Lung (tissue), 12 donors: ENCODE results near the gene STXBP4. TPM values are rescaled to one million over a fixed set of nuclear protein-coding genes. Genes with fewer than 3 reads are reported as not detected.

Experiments used
- ATAC-seq: fragments of 200-7000 bp; cut with Tn5 transposase; one replicate; pipeline ENCODE4 v1.9.1; 2020; ENCODE audit warnings: moderate number of reproducible peaks; ENCODE audit not compliant: insufficient read depth, low FRiP score
- DNase-seq, 3 donors: peaks; one replicate each; pipeline ENCODE4 v3.0.0-alpha.2; 2013 to 2017
- H3K27ac ChIP-seq, 2 donors: one replicate each; pipeline ENCODE4 v1.5.1; 2013; ENCODE audit warnings: mild to moderate bottlenecking in 2 of 2, moderate library complexity in 2 of 2, control low read depth in 1 of 2, inconsistent platforms in 1 of 2, low read depth in 1 of 2, low read length in 1 of 2
- H3K27me3 ChIP-seq, 3 donors: one replicate each; pipeline ENCODE4 v1.5.1; 2013; ENCODE audit warnings: low read length in 2 of 3; ENCODE audit not compliant: control insufficient read depth in 3 of 3, insufficient read depth in 3 of 3
- H3K36me3 ChIP-seq, 4 donors: one replicate each; pipeline ENCODE4 v1.5.1; 2013; ENCODE audit warnings: low read length in 4 of 4, mild to moderate bottlenecking in 1 of 4, moderate library complexity in 1 of 4; ENCODE audit not compliant: control insufficient read depth in 4 of 4, insufficient read depth in 4 of 4
- H3K4me1 ChIP-seq, 5 donors: one replicate each; pipeline ENCODE4 v1.5.1; 2013; ENCODE audit warnings: low read length in 5 of 5, mild to moderate bottlenecking in 2 of 5, moderate library complexity in 1 of 5; ENCODE audit not compliant: control insufficient read depth in 5 of 5, insufficient read depth in 5 of 5
- H3K4me3 ChIP-seq: one replicate; pipeline ENCODE4 v1.5.1; 2013; ENCODE audit warnings: mild to moderate bottlenecking, control low read depth, moderate library complexity
- H3K9ac ChIP-seq, 2 donors: one replicate each; pipeline ENCODE4 v1.5.1; 2013; ENCODE audit warnings: low read length in 2 of 2, control low read depth in 1 of 2; ENCODE audit not compliant: insufficient read depth in 1 of 2
- H3K9me3 ChIP-seq, 4 donors: one replicate each; pipeline ENCODE4 v1.5.1; 2013; ENCODE audit warnings: low read length in 3 of 4, mild to moderate bottlenecking in 1 of 4, moderate library complexity in 1 of 4; ENCODE audit not compliant: control insufficient read depth in 4 of 4, insufficient read depth in 3 of 4
- CTCF ChIP-seq: IDR thresholded peaks from 2 replicates; pipeline ENCODE4 v1.5.1; 2012; ENCODE audit warnings: mild to moderate bottlenecking; ENCODE audit errors: control extremely low read depth, extremely low read depth
- WGBS, 2 donors: extraction: QIAGEN DNeasy Blood & Tissue Kit; methylation state at CpG; one replicate each; pipeline ENCODE4 v1.1.7; 2013; 5-methylcytosine and 5-hydroxymethylcytosine counted together
- polyA plus RNA-seq, 2 donors: library from polyadenylated mRNA; stranded (reverse); fragments of 200-250 nt; gene quantifications; one replicate each; pipeline ENCODE4 v1.2.1, GENCODE V29; 2013
- total RNA-seq, 2 donors: library from RNA; depleted of rRNA in 1 of 2; stranded (reverse); fragments of >200 nt in 1 of 2; gene quantifications; one replicate each; pipeline ENCODE4 v1.2.1, GENCODE V29; 2014 to 2021
- donor health status: control.
- donor health status: control.
- donor health status: Bipolar disorder and iron deficiency.
- donor health status: healthy.
- donor health status: DM: yes; HTN: yes; CAD: no.

STXBP4 gene
- total and polyA plus RNA-seq, 4 donors: 1.4 to 44.1 (median 7.7) TPM

DNA sequence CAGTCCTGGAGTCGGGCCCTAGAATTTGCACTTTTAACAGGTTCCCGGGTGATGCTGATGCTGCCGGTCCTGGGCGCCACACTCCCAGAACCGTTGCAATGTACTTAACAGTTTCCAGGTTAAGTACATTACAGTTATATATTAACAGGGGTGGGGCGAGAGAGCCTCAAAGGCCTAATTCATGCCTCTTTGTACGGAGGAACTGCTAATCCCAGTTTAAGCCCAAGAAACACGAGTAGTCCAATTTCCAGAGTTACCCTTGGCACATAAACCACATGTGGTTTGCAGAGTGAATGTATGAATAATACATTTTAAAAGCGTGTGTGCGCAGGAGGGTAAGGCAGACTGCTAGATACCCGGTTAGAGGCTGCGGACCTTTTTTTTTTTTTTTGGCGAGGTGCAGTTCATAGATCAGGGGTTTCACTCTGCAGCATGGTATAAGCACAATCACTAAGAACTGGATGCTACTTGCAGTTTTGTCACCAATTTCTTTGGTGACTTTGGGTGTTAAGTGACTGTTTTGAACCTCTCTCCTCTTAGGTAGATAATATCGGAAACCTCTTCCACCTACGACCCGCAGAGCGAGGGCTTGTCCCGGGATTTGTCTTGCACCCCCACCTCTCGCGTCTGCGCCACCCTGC, 824 bp upstream of the STXBP4 start:
- Histone ChIP-seq H3K9me3 (no peaks in the 10 kb centered on the region), H3K4me1 (peaks cover 0 to 20% (median 11%) of the 10 kb centered on the region in 5 donors), H3K4me3 (peak overlapping the region; percentile 66), H3K36me3 (peaks cover 0 to 18% (median 7%) of the 10 kb centered on the region in 4 donors), H3K27me3 (no peaks in the 10 kb centered on the region), H3K9ac (peak overlapping the region; percentile 78 to 84), H3K27ac (peak overlapping the region; percentile 46 to 89)
- no peak for ATAC-seq
- WGBS, 2 donors: 1 to 2% methylated on average over 21 of the region's 21 CpGs
- peak; percentile 32 to 61 (median 55) for DNase-seq
- no peak for TF ChIP-seq CTCF

DNA sequence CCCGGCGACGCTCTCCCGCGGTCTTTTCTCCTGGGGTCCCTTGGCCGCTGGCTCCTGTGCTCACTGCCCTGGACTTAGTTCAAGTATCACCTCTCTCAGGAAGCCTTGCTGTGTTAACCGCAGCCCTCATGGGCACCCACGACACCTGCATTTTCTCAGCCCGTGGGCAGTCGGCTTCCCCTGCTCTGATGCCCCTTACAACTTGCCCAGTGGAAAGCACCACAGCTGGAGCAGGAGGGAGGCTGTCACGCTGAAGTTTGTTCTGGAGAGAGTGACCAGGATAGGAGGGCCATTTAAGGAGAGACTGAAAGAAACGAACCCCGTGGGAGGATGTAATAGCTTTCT, 395 bp downstream of the STXBP4 start:
- Histone ChIP-seq H3K27me3 (no peaks in the 10 kb centered on the region), H3K9ac (peak overlapping the region; percentile 84 to 95), H3K36me3 (peaks cover 0 to 10% (median 3%) of the 10 kb centered on the region in 4 donors), H3K4me3 (peak overlapping the region; percentile 59), H3K4me1 (peaks cover 0 to 20% (median 11%) of the 10 kb centered on the region in 5 donors), H3K9me3 (no peaks in the 10 kb centered on the region), H3K27ac (peak overlapping the region; percentile 89)
- ATAC-seq: peak; percentile 29
- no peak for TF ChIP-seq CTCF
- 0% methylated on average over 13 of the region's 13 CpGs for WGBS, 2 donors
- peak in 2 of 3 donors; percentile 47 to 49 for DNase-seq

- Histone ChIP-seq H3K36me3 (peaks cover 0 to 5% (median under 1%) of the 10 kb centered on the region in 4 donors), H3K9ac (peak overlapping the region in 1 of 2 donors; percentile 36), H3K27ac (peak overlapping the region in 1 of 2 donors; percentile 89), H3K4me1 (peaks cover 2 to 20% (median 11%) of the 10 kb centered on the region in 5 donors), H3K9me3 (no peaks in the 10 kb centered on the region), H3K27me3 (no peaks in the 10 kb centered on the region), H3K4me3 (no peak overlapping the region)
- ATAC-seq: no peak
- WGBS, 2 donors: 36 to 51% methylated on average over 7 of the region's 7 CpGs
- no peak for TF ChIP-seq CTCF
- DNase-seq: no peak
Measured at GRCh38 chr17:54969658-54970572, 1.4 kb downstream of the STXBP4 start.
